A549 (cell line): ENCODE results near the gene C6orf132. TPM values are rescaled to one million over a fixed set of nuclear protein-coding genes. Genes with fewer than 3 reads are reported as not detected.

Source experiments
- ATAC-seq, 2 experiments: fragments of 200-7000 bp in 1 of 2; fragments of >200 bp in 1 of 2; cut with Nextera tagmentation in 1 of 2; cut with Tn5 transposase in 1 of 2; 3 replicates each; pipeline versions ENCODE4 v1.8.0 to v1.9.1; 2018 to 2020; ENCODE audit warnings: mild to moderate bottlenecking in 1 of 2, moderate library complexity in 1 of 2
- CTCF ChIA-PET: fragments of 300-600 bp; sonication (Branson Sonifier 250); formaldehyde crosslinking; extraction: SDS; loops from one replicate; lab custom pipeline; 2021; ENCODE audit warnings: antibody characterized with exemption, inconsistent platforms; lab: Yijun Ruan, JAX
- POLR2A ChIA-PET: fragments of 350-600 bp; formaldehyde crosslinking; extraction: SDS; loops from one replicate; lab custom pipeline; 2021; ENCODE audit warnings: antibody characterized with exemption, inconsistent platforms; lab: Yijun Ruan, JAX
- DNase-seq, 2 experiments: peaks; one replicate each; pipeline versions ENCODE4 v3.0.0 to v3.0.0-alpha.2; 2011 to 2016; ENCODE audit warnings: low read depth in 1 of 2, low spot score in 1 of 2
- FAIRE-seq: peaks from 2 replicates; lab custom pipeline; 2011; peaks lifted over from hg19 to GRCh38; lab: Jason Lieb, UNC
- H3K27ac ChIP-seq, 2 experiments: fragments of >200 bp; sonication (Bioruptor Twin); formaldehyde crosslinking; 3 replicates each; pipeline ENCODE4 v1.5.1; 2016 to 2017
- H3K4me1 ChIP-seq: fragments of >200 bp; sonication (Bioruptor Twin); formaldehyde crosslinking; 3 replicates; pipeline ENCODE4 v1.6.1; 2016
- H3K4me2 ChIP-seq: fragments of >200 bp; sonication (Bioruptor Twin); formaldehyde crosslinking; 3 replicates; pipeline ENCODE4 v1.6.1; 2016
- H3K4me3 ChIP-seq: fragments of >200 bp; sonication (Bioruptor Twin); formaldehyde crosslinking; 3 replicates; pipeline ENCODE4 v1.5.1; 2016
- H3K9me3 ChIP-seq: fragments of >200 bp; sonication (Bioruptor Twin); formaldehyde crosslinking; 3 replicates; pipeline ENCODE4 v1.6.1; 2016
- CBX8 ChIP-seq: fragments of 200-600 bp; sonication (generic); IDR thresholded peaks from 2 replicates; pipeline ENCODE4 v1.6.1; 2016
- CEBPB ChIP-seq, 2 experiments: fragments of >200 bp in 1 of 2; sonication (Bioruptor Twin) in 1 of 2; formaldehyde crosslinking in 1 of 2; IDR thresholded peaks; 2 replicates each; pipeline ENCODE4 v1.6.1; 2012 to 2016
- EHF ChIP-seq: fragments of 250-450 bp; sonication (Bioruptor Pico); IDR thresholded peaks from 2 replicates; pipeline ENCODE4 v1.5.0; 2020; ENCODE audit warnings: mild to moderate bottlenecking
- EHMT2 ChIP-seq: fragments of 200-600 bp; sonication (generic); IDR thresholded peaks from 2 replicates; pipeline ENCODE4 v1.6.1; 2016; ENCODE audit warnings: antibody characterized with exemption, low read depth, mild to moderate bottlenecking, moderate library complexity
- ELK1 ChIP-seq: fragments of 150-350 bp; IDR thresholded peaks from 2 replicates; pipeline ENCODE4 v1.6.1; 2014; ENCODE audit warnings: low read depth, mild to moderate bottlenecking, low read length
- GATA3 ChIP-seq: IDR thresholded peaks from 2 replicates; pipeline ENCODE4 v1.6.1; 2012; ENCODE audit warnings: borderline replicate concordance
- HMGXB4 ChIP-seq: fragments of 250-450 bp; sonication (Bioruptor Pico); IDR thresholded peaks from 2 replicates; pipeline ENCODE4 v1.5.0; 2021; ENCODE audit warnings: mild to moderate bottlenecking, moderate library complexity, borderline replicate concordance
- HOXA7 ChIP-seq: fragments of 250-450 bp; sonication (Bioruptor Pico); IDR thresholded peaks from 2 replicates; pipeline ENCODE4 v1.5.0; 2020; ENCODE audit warnings: mild to moderate bottlenecking, moderate library complexity
- HOXB13 ChIP-seq: fragments of 250-450 bp; sonication (Bioruptor Pico); IDR thresholded peaks from 2 replicates; pipeline ENCODE4 v1.5.0; 2020; ENCODE audit warnings: low read depth, mild to moderate bottlenecking, moderate library complexity
- JUN ChIP-seq, 2 experiments: fragments of >200 bp; sonication (Bioruptor Twin); formaldehyde crosslinking; IDR thresholded peaks; 2 replicates in 1 of 2; 3 replicates in 1 of 2; pipeline ENCODE4 v1.6.1; 2016 to 2017
- JUNB ChIP-seq: fragments of >200 bp; sonication (Bioruptor Twin); formaldehyde crosslinking; IDR thresholded peaks from 2 replicates; pipeline ENCODE4 v1.6.1; 2016
- KDM1A ChIP-seq: fragments of 200-600 bp; sonication (generic); IDR thresholded peaks from 2 replicates; pipeline ENCODE4 v1.6.1; 2016; ENCODE audit warnings: low read depth, mild to moderate bottlenecking
- KDM5A ChIP-seq: fragments of 200-600 bp; sonication (generic); IDR thresholded peaks from 2 replicates; pipeline ENCODE4 v1.6.1; 2016; ENCODE audit warnings: antibody characterized with exemption, mild to moderate bottlenecking
- MAZ ChIP-seq: fragments of 150-350 bp; IDR thresholded peaks from 2 replicates; pipeline ENCODE4 v1.6.1; 2014; ENCODE audit warnings: antibody characterized with exemption, low read depth, low read length, borderline replicate concordance
- MYC ChIP-seq: IDR thresholded peaks from 2 replicates; pipeline ENCODE4 v1.6.1; 2012; ENCODE audit warnings: mild to moderate bottlenecking, inconsistent platforms, low read length, improper control_type of control experiment, borderline replicate concordance
- NFE2L2 ChIP-seq: fragments of 150-350 bp; conservative IDR thresholded peaks from 2 replicates; pipeline ENCODE4 v1.6.1; 2014; ENCODE audit warnings: low read length
- NPAS2 ChIP-seq: fragments of 250-450 bp; sonication (Bioruptor Pico); IDR thresholded peaks from 2 replicates; pipeline ENCODE4 v1.8.0; 2022; ENCODE audit warnings: mild to moderate bottlenecking, moderate library complexity, borderline replicate concordance
- NR3C1 ChIP-seq: fragments of >200 bp; sonication (Bioruptor Twin); formaldehyde crosslinking; IDR thresholded peaks from 3 replicates; pipeline ENCODE4 v1.6.1; 2017
- PHF8 ChIP-seq: fragments of 200-600 bp; sonication (generic); IDR thresholded peaks from 2 replicates; pipeline ENCODE4 v1.6.1; 2016; ENCODE audit warnings: low read depth, mild to moderate bottlenecking, antibody characterized with exemption, moderate library complexity, borderline replicate concordance
- POLR2A ChIP-seq: IDR thresholded peaks from 2 replicates; pipeline ENCODE4 v1.6.1; 2012; ENCODE audit warnings: mild to moderate bottlenecking, low read length
- RCOR1 ChIP-seq: fragments of 150-350 bp; IDR thresholded peaks from 2 replicates; pipeline ENCODE4 v1.6.1; 2014; ENCODE audit warnings: antibody characterized with exemption, low read length, low read depth
- RFX5 ChIP-seq: fragments of 450-650 bp; IDR thresholded peaks from 2 replicates; pipeline ENCODE4 v1.7.1; 2014; ENCODE audit warnings: antibody characterized with exemption, mild to moderate bottlenecking, moderate library complexity
- SMC3 ChIP-seq: fragments of >200 bp; sonication (Bioruptor Twin); formaldehyde crosslinking; IDR thresholded peaks from 3 replicates; pipeline ENCODE4 v1.6.1; 2018; ENCODE audit warnings: inconsistent platforms
- TP53 ChIP-seq: fragments of 250-450 bp; sonication (Bioruptor Pico); IDR thresholded peaks from 2 replicates; pipeline ENCODE4 v1.5.0; 2021; ENCODE audit warnings: mild to moderate bottlenecking, moderate library complexity
- USF2 ChIP-seq: fragments of 450-650 bp; IDR thresholded peaks from 2 replicates; pipeline ENCODE4 v1.6.1; 2014; ENCODE audit warnings: antibody characterized with exemption
- ZSCAN20 ChIP-seq: fragments of 250-450 bp; sonication (Bioruptor Pico); IDR thresholded peaks from 2 replicates; pipeline ENCODE4 v1.8.0; 2022; ENCODE audit warnings: mild to moderate bottlenecking, moderate library complexity
- WGBS: methylation state at CpG from one replicate; pipeline ENCODE4 v1.1.6; 2017; ENCODE audit errors: missing lambda C conversion rate; 5-methylcytosine and 5-hydroxymethylcytosine counted together
- polyA plus RNA-seq, 4 experiments: library from polyadenylated mRNA; depleted of rRNA in 3 of 4; stranded (reverse); fragments of >200 nt; fragmentation: RNase III in 1 of 4; extraction: RNeasy Plus Mini Kit Qiagen cat#74134 plus additional on column Dnase treatment in 1 of 4; gene quantifications; 2 replicates in 3 of 4; 3 replicates in 1 of 4; pipeline ENCODE4 v1.2.3, GENCODE V29; 2011 to 2017
- TF ChIP-seq, protein P1 (sequence below): IDR thresholded peaks from 2 replicates; pipeline ENCODE4 v1.6.1; 2012
- TF ChIP-seq, protein P2 (sequence below): fragments of 250-450 bp; sonication (Bioruptor Pico); IDR thresholded peaks from 2 replicates; pipeline ENCODE4 v1.5.0; 2020; ENCODE audit warnings: low read depth, mild to moderate bottlenecking, moderate library complexity

Gene C6orf132
- polyA plus RNA-seq, 2 of the 4 experiments (the other 2 are of a cell fraction), result 0.44 to 1.1 TPM

- WGBS, result 96% methylated on average over 12 of the region's 12 CpGs
- H3K9me3 ChIP-seq, result no peaks in the 10 kb centered on the region
- POLR2A ChIA-PET, result no interaction called here
- no peak overlapping the region for H3K4me3 ChIP-seq
- CTCF ChIA-PET, result interaction anchor here (0.6 to 0.9 kb wide), 2 partner anchors 17 to 34 kb away, joined by 3 to 4 read pairs; no protein-coding TSS in a partner anchor
- DNase-seq, result no peak
- no peak for TF ChIP-seq PHF8
- TF ChIP-seq CEBPB (IDR thresholded peaks at IDR 0.05), result no peak
- TF ChIP-seq NR3C1, result no peak
- peak overlapping the region in 1 of 2 experiments; percentile 50; a peak in 1 of 6 replicates for H3K27ac ChIP-seq
- peaks cover 43% of the 10 kb centered on the region for H3K4me1 ChIP-seq
- FAIRE-seq, result no peak
- ATAC-seq, result no peak
- no peak overlapping the region for H3K4me2 ChIP-seq
These were observed 7.3 kb downstream of the C6orf132 start for GRCh38 chr6:42135161-42135560.

- WGBS, result 94% methylated on average over 2 of the region's 4 CpGs
- Histone ChIP-seq H3K4me1 (peaks cover 31% of the 10 kb centered on the region), H3K4me3 (no peak overlapping the region), H3K4me2 (no peak overlapping the region), H3K9me3 (no peaks in the 10 kb centered on the region), H3K27ac (peak overlapping the region in 1 of 2 experiments; percentile 30; a peak in 2 of 6 replicates)
- POLR2A ChIA-PET, result interaction anchor here (0.7 kb wide), 1 partner anchor 76 kb away, joined by 4 read pairs; no protein-coding TSS in a partner anchor
- TF ChIP-seq KDM5A (no peak), TP53 (CRISPR knock-in tag) (no peak), JUN (IDR thresholded peaks at IDR 0.05) (no peak), MAZ (no peak), NFE2L2 (no peak), RFX5 (no peak), SMC3 (no peak), HMGXB4 (CRISPR knock-in tag) (no peak), NPAS2 (no peak), ZSCAN20 (CRISPR knock-in tag) (no peak), MYC (no peak), HOXB13 (CRISPR knock-in tag) (no peak), RCOR1 (no peak), USF2 (no peak), GATA3 (no peak)
- TF ChIP-seq, protein P1, sequence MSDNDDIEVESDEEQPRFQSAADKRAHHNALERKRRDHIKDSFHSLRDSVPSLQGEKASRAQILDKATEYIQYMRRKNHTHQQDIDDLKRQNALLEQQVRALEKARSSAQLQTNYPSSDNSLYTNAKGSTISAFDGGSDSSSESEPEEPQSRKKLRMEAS, result no peak
- ATAC-seq, result no peak
- CTCF ChIA-PET, result interaction anchor here (1.3 kb wide), 1 partner anchor 12 kb away, joined by 3 read pairs; no protein-coding TSS in a partner anchor
- FAIRE-seq, result no peak
- DNase-seq, result no peak
These were observed 8.5 kb downstream of the C6orf132 start for GRCh38 chr6:42133926-42134325.

DNA sequence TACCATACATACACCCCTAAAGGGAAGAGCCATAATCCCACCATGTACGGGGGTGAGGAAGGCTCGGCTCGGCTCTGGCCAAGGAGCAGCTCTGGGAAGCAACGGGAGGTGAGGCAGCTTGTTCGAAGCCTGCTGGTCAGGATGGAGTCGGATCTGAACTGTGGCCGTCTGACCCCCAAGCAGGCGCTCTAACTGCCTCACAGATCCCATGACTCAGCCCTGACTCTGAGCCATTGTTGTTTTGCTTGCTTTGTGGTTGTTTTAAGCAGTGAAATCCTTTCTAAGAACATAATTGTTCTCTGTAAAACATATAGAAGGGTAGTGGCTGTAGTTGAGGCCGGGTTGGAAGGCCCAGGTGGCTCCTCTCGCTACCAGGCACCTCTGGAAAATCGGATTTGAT is 10.9 kb downstream of the C6orf132 start:
- ATAC-seq (no peak), DNase-seq (no peak), FAIRE-seq (no peak)
- TF ChIP-seq KDM1A (no peak), EHF (CRISPR knock-in tag) (no peak), RFX5 (no peak), CBX8 (no peak), POLR2A (no peak), KDM5A (no peak), NFE2L2 (no peak), HOXB13 (CRISPR knock-in tag) (no peak), MAZ (no peak), SMC3 (no peak), JUNB (no peak), EHMT2 (no peak), ELK1 (no peak), HOXA7 (CRISPR knock-in tag) (no peak)
- TF ChIP-seq, protein P2, sequence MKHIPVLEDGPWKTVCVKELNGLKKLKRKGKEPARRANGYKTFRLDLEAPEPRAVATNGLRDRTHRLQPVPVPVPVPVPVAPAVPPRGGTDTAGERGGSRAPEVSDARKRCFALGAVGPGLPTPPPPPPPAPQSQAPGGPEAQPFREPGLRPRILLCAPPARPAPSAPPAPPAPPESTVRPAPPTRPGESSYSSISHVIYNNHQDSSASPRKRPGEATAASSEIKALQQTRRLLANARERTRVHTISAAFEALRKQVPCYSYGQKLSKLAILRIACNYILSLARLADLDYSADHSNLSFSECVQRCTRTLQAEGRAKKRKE, result no peak
- H3K4me2 ChIP-seq, result no peak overlapping the region
- 73% methylated on average over 11 of the region's 11 CpGs for WGBS
- POLR2A ChIA-PET, result no interaction called here
- H3K27ac ChIP-seq, result peak overlapping the region in 1 of 2 experiments; percentile 24; a peak in 1 of 6 replicates
- H3K4me1 ChIP-seq, result peaks cover 7% of the 10 kb centered on the region
- no peaks in the 10 kb centered on the region for H3K9me3 ChIP-seq
- no peak overlapping the region for H3K4me3 ChIP-seq
- CTCF ChIA-PET, result no interaction called here
